Fibroblast of the conjunctiva (primary cell): ENCODE data around the gene EHMT1.
"Not testable (repeated sequence)": the region's sequence is repeated elsewhere in the genome, so short reads cannot be mapped to it uniquely, and the experiment has no call there.

ENCODE experiments used
- DNase-seq: peaks from one replicate; pipeline ENCODE4 v3.0.0-alpha.2; 2010; ENCODE audit warnings: low read depth

EHMT1 gene

DNA sequence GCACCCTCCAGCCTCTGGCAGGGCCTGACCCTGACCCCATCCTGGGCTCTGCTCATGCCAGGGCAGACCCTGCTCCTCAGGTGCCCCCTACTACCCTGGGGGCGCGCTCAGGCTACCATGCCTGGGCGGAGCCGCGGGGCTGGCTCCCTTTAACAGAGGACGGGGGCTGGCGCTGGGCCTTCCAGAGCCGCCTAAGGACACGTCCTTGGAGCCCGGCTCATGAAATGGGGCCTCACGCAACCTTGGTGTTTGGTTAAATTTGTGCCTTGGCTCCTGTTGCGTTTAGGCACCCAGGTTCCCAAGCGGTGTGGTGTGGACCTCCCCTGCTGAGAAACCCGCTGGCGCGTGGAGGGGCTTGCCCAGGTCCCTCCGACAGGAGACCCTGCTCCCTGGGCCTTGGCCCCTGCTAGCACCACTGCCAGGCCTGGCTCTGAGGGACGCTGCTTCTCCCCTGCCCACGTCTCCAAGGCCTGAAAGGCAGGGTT lies 3.4 kb upstream of the EHMT1 start:
- no peak for DNase-seq

DNA sequence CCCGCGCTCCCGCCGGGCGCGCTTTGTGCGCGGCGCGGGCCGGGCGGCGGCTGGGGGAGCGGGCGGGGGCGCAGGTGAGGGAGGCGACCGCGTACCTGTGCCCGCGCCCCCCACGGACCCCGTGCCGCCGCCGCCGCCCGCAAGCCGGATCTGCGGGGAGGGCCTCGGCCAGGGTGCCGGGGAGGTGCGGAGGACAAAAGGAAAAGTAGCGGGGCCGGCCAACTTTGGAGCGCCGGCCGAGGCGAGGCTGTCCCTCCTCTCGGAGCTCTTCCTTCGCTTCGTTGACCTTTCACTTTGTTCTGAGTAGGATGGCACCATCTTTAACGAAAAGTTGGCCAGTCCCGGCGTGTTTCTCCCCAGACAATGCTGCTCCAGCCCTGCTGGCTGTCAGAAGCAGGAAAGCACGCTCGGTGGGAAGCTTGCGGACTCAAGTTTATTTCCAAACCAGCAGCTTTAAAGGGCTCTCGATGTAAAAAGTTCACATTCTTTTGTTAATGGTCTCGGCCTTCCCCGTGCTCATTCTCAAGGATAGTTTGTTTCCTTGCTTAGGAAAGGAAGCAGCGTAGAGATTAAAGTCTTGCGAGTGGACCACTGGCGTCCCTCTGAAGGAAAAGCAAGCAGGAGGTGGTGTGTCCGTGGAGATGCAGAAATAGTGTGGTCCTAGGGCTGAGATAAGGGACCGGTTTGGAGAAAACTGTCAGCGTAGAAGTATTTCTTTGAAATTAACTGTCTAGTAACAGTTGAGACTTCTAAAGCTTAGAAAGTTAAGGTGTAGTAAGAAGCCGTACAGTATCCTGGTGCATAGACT lies 639 bp downstream of the EHMT1 start:
- DNase-seq, result no peak

- no peak for DNase-seq
Measured at GRCh38 chr9:137620048-137620405, 1.2 kb downstream of the EHMT1 start.

DNA sequence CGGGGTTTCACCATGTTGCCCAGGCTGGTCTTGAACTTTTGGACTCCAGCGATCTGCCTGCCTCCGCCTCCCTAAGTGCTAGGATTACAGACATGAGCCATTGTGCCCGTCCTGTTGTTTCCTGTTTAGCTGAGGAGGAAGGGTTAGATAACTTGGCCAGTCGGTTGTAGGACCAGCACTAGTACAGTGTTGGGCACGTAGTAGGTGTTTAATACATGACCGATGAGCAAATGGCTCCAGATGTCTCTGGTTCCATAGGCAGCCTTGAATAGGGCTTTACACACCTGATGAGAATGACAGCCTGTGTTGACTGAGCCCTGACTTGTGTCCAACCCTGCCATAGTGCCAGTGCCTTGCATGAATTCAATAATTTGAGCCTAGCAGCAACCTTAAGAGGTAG lies 1.8 kb downstream of the EHMT1 start:
- DNase-seq, result no peak

GRCh38 chr9:137621131-137621757 lies 2.4 kb downstream of the EHMT1 start:
- no peak for DNase-seq

- not testable (repeated sequence) for DNase-seq
Measured at GRCh38 chr9:137622211-137622610, 3.4 kb downstream of the EHMT1 start.

DNA sequence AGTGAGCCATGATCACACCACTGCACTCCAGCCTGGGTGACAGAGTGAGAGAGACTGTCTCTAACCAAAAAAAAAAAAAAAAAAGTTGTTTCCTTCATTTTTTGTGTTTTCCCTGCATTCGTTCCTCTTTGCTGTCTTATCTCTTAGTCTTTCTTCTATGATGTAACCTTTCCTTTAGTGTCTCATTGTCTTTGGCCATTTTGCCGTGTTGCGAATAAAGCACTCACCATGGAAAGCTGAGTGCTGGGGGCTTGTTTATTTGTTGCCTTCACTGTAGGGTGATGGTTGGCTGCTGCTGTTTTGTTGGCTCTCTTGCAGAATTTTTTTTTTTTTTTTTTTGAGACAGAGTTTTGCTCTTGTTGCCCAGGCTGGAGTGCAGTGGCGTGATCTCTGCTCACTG lies 7.7 kb downstream of the EHMT1 start:
- no peak for DNase-seq

DNA sequence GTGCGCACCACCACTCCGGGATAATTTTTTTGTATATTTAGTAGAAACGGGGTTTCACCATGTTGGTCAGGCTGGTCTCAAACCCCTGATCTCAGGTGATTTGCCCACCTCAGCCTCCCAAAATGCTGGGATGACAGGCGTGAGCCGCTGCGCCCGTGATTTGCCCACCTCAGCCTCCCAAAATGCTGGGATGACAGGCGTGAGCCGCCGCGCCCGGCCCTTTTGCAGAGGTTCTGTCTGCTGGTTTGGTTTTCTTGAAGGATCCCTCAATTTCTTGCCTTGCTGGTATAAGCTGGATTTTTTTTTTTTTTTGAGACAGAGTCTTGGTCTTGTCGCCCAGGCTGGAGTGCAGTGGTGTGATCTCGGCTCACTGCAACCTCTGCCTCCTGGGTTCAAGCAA lies 8.6 kb downstream of the EHMT1 start:
- DNase-seq, result not testable (repeated sequence)

DNA sequence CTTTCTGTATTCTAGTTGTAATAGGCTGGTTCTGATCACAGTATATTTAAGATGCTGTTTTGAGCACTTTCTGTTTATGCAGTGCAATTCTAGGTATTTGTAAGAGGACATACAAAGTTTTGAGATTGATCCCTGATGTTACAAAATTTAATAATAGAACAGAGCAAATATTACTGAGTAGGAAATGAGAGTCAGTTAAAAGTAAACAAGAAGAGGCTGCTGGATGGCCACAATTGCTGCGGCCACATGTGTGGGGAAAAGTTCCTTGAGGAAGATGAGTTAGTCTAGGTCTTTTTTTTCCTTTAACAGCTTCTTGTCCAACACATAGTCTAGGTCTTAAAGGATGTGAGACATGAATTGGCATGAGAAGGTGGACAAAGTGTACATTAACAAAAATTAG lies 11.3 kb downstream of the EHMT1 start:
- no peak for DNase-seq

DNA sequence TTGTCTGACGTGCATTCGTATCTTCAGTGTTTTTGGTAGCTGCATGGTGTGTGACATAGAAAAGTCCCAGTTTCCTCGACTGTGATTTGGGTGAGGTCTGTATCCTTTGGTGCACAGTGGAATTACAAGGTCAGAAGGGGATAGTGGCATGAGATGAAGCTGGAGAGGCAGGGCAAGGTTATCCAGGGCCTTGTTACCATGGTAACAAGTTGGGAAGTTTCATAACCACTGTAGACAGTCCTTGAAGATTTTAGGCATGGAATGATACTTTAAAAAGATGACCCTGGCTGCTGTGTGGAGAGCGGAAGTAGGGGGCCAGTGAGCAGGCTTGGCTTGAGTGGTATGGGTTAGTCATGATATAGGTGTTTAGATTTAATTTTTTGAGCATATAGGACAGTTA lies 11.9 kb downstream of the EHMT1 start:
- no peak for DNase-seq

- no peak for DNase-seq
Measured at GRCh38 chr9:137631345-137632229, 12.8 kb downstream of the EHMT1 start.

DNA sequence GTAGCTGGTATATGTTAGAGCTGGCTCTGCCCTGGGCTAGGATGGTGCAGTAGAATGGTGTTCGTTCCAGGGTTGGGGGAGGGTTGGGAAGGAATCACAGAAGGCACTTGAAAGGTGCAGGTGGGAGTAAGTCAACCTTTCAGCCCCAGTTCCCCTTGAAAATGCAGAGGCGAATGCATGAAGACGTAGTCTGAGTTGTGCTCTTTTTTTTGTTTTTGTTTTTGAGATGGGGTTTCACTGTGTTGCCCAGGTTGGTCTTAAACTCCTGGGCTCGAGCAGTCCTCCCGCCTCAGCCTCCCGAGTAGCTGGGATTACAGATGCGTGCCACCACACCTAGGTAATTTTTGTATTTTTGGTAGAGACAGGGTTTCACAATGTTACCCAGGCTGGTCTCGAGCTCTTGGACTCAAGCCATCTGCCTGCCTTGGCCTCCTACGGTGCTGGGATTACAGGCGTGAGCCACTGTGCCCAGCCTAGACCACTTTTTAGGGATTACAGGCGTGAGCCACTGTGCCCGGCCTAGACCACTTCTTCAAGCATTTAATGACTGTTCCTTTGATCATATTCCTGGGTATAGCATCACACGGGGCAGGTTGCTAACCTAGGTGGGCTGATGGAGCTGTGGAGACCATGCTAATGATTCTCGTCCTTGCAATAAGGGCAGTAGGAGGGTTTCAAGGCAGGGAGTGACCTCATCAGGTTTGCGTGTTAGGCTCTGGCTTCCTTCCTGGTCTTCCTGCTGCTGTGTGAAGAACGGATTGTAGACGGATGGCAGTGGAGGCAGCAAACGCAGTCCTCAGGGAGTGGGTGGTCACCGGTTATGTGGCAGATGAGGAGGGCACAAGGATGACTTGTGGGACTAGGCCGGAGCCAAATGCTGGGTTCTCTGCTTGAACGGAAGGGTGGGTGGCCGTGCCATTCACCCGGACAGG lies 13.7 kb downstream of the EHMT1 start:
- DNase-seq, result no peak

DNA sequence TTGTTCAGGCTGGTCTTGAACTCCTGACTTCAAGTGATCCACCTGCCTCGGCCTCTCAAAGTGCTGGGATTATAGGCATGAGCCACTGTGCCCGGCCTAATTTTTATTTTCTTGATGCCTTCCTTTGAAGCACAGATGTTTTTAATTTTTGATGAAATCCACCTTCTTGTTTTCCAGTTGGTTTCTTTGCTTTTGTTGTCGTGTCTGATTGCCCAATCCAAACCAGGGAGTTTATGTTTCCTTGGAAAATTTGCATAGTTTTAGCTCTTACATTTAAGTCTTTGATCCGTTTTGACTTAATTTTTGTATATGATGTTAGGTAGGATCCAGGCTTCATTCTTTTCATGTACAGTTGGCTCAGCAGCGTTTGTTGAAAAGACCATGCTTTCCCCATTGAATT lies 15.2 kb downstream of the EHMT1 start:
- no peak for DNase-seq

- DNase-seq, result no peak
Measured at GRCh38 chr9:137638680-137639079, 19.9 kb downstream of the EHMT1 start.

GRCh38 chr9:137639303-137640051 lies 20.7 kb downstream of the EHMT1 start:
- DNase-seq, result no peak

DNA sequence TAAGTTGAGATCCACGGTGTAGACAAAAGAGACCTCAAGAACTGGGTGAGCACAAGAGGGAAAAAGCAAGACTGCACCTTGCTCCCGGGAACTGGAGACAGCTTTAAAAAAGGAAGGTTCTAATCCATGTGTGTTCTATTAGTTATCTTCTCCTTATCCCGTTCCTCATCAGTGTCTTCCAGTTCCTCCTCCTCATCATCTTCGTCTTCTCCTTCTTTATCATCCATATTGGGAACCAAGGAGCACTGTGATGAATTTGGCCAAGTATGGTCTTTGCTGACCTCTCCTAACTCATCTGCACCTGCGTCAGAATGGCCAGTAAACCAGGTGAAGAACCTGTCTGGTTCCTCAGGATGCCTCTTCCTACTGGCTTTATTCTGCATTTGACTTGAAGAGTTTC lies 22.1 kb downstream of the EHMT1 start:
- DNase-seq, result no peak

DNA sequence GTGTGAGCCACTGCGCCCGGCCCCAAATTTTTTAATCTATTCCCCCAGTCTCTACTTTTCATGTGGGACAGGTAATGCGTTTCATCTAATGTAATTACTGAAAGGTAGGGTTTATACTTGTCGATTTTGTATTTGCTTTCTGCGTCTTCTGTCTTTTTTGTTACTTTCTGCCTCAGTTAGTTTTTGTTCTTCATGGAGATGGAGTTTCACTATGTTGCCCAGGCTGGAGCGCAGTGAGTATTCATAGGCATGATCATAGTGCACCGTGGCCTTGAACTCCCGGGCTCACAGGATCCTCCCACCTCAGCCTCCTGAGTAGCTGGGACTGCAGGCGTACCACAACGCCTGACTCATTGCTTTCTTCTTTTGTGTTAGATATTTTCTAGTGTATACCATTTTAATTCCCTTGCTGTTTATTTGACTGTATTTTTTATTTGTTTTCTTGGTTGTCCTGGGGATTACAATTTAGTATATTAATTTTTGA lies 23.4 kb downstream of the EHMT1 start:
- DNase-seq, result no peak

- DNase-seq, result no peak
Measured at GRCh38 chr9:137642892-137643291, 24.1 kb downstream of the EHMT1 start.

DNA sequence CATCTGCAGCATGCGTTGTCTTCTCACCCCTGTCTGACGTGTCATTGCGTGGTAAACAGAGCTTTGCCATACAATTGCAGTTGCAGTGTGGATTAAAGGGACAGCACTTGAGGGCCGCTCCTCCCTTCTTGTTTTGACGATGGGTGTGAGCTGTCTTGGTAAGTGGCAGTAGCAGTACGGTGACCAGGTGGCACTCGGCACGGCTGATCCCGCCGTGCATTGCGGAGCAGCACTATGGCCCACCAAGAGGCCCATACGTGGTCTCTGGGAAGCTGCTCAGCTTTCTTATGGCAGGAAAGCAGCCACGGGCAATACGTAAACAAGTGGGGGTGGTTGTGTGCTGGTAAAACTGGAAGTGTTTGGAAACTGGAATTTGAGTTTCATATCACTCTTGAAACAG lies 25.1 kb downstream of the EHMT1 start:
- no peak for DNase-seq

GRCh38 chr9:137645211-137645610 lies 26.4 kb downstream of the EHMT1 start:
- DNase-seq, result no peak

DNA sequence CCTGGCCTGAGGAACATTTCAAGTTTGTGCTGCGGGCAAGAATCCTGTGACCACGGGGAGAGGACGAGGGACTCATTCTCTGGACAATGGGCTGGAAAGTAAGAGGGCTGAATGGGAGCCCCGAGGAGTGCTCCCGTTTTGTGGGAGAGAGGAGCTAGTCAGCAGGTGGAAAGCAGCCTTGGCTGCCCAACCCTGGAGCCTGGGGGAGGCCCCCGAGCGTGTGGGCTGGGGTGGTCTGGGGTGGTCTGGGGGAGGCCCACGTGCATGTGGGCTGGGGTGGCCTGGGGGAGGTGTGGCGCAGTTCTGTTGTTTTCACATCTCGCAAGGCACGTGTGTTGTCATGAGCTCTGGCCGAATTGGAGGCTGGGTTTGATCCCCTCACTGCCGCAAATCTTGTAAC lies 27.5 kb downstream of the EHMT1 start:
- DNase-seq, result no peak
